Transverse colon (tissue), 4 donors: ENCODE measurements around the gene RBM47. TPM values are rescaled to one million over a fixed set of nuclear protein-coding genes. Genes with fewer than 3 reads are reported as not detected.

ENCODE experiments used
- DNase-seq: peaks from one replicate; pipeline ENCODE4 v3.0.0-alpha.2; 2019
- H3K27ac ChIP-seq, 4 donors: fragments of 200-600 bp; sonication (generic); 2 replicates each; pipeline ENCODE4 v1.5.1; 2016 to 2018; ENCODE audit warnings: inconsistent platforms in 4 of 4
- H3K27me3 ChIP-seq: fragments of 200-600 bp; sonication (generic); 2 replicates; pipeline ENCODE4 v1.5.1; 2017; ENCODE audit warnings: inconsistent platforms
- H3K36me3 ChIP-seq, 4 donors: fragments of 200-600 bp; sonication (generic); 2 replicates each; pipeline ENCODE4 v1.5.1; 2017 to 2019; ENCODE audit warnings: inconsistent platforms in 4 of 4
- H3K4me1 ChIP-seq, 4 donors: fragments of 200-600 bp; sonication (generic); 2 replicates each; pipeline ENCODE4 v1.5.1; 2017 to 2020; ENCODE audit warnings: inconsistent platforms in 4 of 4
- H3K4me3 ChIP-seq, 4 donors: fragments of 200-600 bp; sonication (generic); 1 replicate in 1 of 4; 2 replicates in 3 of 4; pipeline versions ENCODE4 v1.5.1 to v1.6.1; 2017 to 2019; ENCODE audit warnings: inconsistent platforms in 4 of 4
- H3K9me3 ChIP-seq, 2 donors: fragments of 200-600 bp; sonication (generic); 2 replicates each; pipeline ENCODE4 v1.5.1; 2017 to 2019; ENCODE audit warnings: inconsistent platforms in 2 of 2
- EP300 ChIP-seq: sonication (generic); formaldehyde crosslinking; IDR thresholded peaks from one replicate; pipeline ENCODE4 v1.6.1; 2017; ENCODE audit warnings: antibody characterized with exemption, low read depth
- POLR2A ChIP-seq: fragments of 450-650 bp; IDR thresholded peaks from one replicate; pipeline ENCODE4 v1.6.1; 2016; ENCODE audit warnings: antibody characterized with exemption, mild to moderate bottlenecking, moderate library complexity
- POLR2AphosphoS5 ChIP-seq, 3 donors: sonication (generic); formaldehyde crosslinking; IDR thresholded peaks; one replicate each; pipeline ENCODE4 v1.6.1; 2016; ENCODE audit warnings: antibody characterized with exemption in 3 of 3
- WGBS, 2 donors: methylation state at CpG; one replicate each; pipeline ENCODE4 v1.1.5; 2018; ENCODE audit warnings: low coverage in 1 of 2; 5-methylcytosine and 5-hydroxymethylcytosine counted together
- in situ Hi-C, 4 donors: fragments of 200-750 bp; cut with MboI; loops; one replicate each; pipeline versions ENCODE4 v1.15.0 to v1.15.1; 2017; ENCODE audit warnings: low sequenced_read_pairs in 3 of 4, low pct_ligation_motif_present in 1 of 4, low pct_unique_long_range_greater_than_20kb in 1 of 4
- intact Hi-C: fragments of 100-400 bp; cut with DNase I; formaldehyde crosslinking; loops from one replicate; pipeline ENCODE4 v1.15.1; 2023; ENCODE audit warnings: low total_unique reads
- total RNA-seq, 4 donors: library from RNA; depleted of rRNA; stranded (reverse); fragments of >200 nt; gene quantifications; one replicate each; pipeline ENCODE4 v1.1.0, GENCODE V29; 2016
- TF ChIP-seq, protein P1 (sequence below), 5 experiments: fragments of 200-600 bp in 3 of 5; fragments of 450-650 bp in 2 of 5; sonication (generic) in 3 of 5; IDR thresholded peaks; 1 replicate in 2 of 5; 2 replicates in 3 of 5; pipeline ENCODE4 v1.5.1; 2016 to 2017; ENCODE audit warnings: antibody characterized with exemption in 5 of 5, inconsistent platforms in 3 of 5, mild to moderate bottlenecking in 2 of 5, moderate library complexity in 1 of 5

RBM47 gene
- total RNA-seq, 4 donors from 2014 or later = 273 to 667 (median 572) TPM

DNA sequence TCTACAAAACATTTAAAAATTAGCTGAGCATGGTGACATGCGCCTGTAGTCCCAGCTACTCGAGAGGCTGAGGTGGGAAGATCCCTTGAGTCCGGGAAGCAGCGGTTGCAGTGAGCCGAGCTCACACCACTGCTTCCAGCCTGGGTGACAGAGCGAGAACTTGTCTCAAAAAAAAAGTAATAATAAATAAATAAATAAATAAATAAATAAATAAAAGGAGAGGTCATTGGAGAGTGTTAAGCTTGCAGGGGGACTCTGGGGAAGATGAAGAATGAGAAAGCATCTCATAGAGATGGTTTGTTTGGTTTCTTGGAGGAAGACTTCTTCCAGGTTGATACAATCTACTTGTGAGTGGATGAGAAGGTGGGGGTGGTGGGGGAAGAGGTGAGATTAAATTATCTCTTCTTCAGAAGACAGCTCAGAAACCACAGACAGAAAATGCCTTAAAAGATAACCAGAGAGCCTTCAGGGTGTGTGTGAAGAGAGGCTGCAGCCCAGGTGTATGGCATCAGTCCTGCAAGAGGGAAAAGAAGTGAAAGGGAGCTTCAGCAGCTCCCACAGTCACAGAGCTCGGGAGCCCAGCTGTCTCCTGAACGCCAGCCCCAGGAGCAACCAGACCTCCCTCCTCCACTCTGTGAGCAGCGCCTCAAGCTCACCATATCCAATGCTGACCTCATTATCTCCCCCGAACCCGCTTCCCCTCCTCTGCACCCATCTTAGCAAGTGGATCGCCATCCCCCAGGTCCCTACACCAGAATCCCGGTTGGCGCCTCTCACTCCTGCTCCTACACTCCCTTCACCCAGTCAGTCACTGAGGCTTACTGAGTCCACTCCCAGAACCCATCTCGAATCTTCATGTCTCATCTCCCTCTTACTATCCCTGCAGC is 48.2 kb downstream of the RBM47 start:
- DNase-seq = no peak
- H3K27me3 ChIP-seq = no peaks in the 10 kb centered on the region
- WGBS, 2 donors = 76 to 88% methylated on average over 3 to 15 of the region's 15 CpGs
- TF ChIP-seq POLR2A (no peak), EP300 (no peak), POLR2AphosphoS5 (IDR thresholded peaks at IDR 0.05) (no peak)
- TF ChIP-seq, protein P1, sequence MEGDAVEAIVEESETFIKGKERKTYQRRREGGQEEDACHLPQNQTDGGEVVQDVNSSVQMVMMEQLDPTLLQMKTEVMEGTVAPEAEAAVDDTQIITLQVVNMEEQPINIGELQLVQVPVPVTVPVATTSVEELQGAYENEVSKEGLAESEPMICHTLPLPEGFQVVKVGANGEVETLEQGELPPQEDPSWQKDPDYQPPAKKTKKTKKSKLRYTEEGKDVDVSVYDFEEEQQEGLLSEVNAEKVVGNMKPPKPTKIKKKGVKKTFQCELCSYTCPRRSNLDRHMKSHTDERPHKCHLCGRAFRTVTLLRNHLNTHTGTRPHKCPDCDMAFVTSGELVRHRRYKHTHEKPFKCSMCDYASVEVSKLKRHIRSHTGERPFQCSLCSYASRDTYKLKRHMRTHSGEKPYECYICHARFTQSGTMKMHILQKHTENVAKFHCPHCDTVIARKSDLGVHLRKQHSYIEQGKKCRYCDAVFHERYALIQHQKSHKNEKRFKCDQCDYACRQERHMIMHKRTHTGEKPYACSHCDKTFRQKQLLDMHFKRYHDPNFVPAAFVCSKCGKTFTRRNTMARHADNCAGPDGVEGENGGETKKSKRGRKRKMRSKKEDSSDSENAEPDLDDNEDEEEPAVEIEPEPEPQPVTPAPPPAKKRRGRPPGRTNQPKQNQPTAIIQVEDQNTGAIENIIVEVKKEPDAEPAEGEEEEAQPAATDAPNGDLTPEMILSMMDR (IDR thresholded peaks at IDR 0.05) = no peak
- peaks cover 3 to 16% (median 12%) of the 10 kb centered on the region in 4 donors for H3K4me1 ChIP-seq
- no peaks in the 10 kb centered on the region for H3K36me3 ChIP-seq
- H3K4me3 ChIP-seq = no peak overlapping the region
- H3K9me3 ChIP-seq = no peaks in the 10 kb centered on the region
- intact Hi-C loops = no loop called here
- in situ Hi-C loops = no loop called here
- no peak overlapping the region for H3K27ac ChIP-seq

DNA sequence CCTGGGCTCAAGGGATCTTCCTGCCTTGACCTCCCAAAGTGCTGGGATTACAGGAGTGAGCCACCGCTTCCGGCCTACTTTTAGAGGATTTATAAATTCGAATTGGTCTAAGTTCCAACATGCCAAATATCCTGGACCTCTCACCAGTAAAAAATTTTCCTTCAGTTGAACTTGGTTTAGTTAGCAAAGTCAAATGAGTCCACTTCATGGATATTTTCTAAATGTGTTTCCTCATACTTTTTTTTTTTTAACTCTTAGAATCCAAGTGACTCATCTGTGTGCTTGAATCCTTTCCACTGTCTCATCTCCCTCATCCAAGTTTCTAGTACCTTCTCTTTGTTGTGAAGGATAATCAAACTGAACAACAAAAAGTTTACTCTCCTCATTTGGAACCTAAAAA is 49.7 kb downstream of the RBM47 start:
- Histone ChIP-seq H3K4me1 (peaks cover 3 to 26% (median 15%) of the 10 kb centered on the region in 4 donors), H3K27me3 (no peaks in the 10 kb centered on the region), H3K9me3 (no peaks in the 10 kb centered on the region), H3K4me3 (no peak overlapping the region), H3K27ac (no peak overlapping the region), H3K36me3 (no peaks in the 10 kb centered on the region)
- DNase-seq = no peak
- 78% methylated on average over 3 of the region's 3 CpGs; no CpG with 5 or more reads in 1 of the 2 donors for WGBS, 2 donors
- no peak for TF ChIP-seq POLR2A
- intact Hi-C loops = no loop called here
- in situ Hi-C loops = no loop called here

DNA sequence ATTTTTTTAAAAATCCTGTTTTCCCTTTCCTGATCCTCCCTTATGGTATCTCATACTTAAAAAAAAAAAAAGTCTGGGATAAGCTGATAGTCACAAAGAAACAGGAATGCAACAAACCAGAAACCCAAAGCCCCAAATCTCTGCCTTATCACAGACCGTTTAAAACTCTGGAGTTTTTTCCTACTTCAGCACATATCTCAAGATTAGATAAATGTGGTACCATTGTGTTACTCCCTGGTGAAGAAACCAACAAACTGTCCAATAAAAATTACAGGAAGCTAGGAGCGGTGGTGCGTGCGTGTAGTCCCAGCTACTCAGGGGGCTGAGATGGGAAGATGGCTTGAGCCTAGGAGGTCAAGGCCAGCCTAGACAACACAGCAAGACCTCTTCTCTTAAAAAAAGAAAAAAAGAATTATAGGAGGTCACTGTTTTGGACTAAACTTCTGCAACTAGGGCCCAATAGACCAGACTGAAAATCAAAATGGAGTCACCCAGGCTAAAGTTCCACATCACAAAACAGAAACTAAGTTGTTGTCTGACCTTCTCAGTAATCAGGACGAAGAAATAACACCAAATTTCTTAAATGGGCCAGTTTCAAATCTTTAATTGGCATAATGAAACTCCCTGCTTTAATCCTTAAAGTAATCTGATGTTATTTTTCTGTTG is 51.9 kb downstream of the RBM47 start:
- peak overlapping the region in 2 of 4 donors; percentile 11 to 37 for H3K4me3 ChIP-seq
- intact Hi-C loops (no loop called here), in situ Hi-C loops (no loop called here)
- H3K27me3 ChIP-seq = no peaks in the 10 kb centered on the region
- H3K27ac ChIP-seq = peak overlapping the region; percentile 80 to 83 (median 81)
- no peaks in the 10 kb centered on the region for H3K36me3 ChIP-seq
- TF ChIP-seq POLR2A (no peak), EP300 (no peak), POLR2AphosphoS5 (IDR thresholded peaks at IDR 0.05) (no peak)
- TF ChIP-seq, protein P1 (IDR thresholded peaks at IDR 0.05) = no peak
- peaks cover 3 to 31% (median 15%) of the 10 kb centered on the region in 4 donors for H3K4me1 ChIP-seq
- 68 to 71% methylated on average over 5 of the region's 5 CpGs for WGBS, 2 donors
- no peak for DNase-seq
- no peaks in the 10 kb centered on the region for H3K9me3 ChIP-seq

DNA sequence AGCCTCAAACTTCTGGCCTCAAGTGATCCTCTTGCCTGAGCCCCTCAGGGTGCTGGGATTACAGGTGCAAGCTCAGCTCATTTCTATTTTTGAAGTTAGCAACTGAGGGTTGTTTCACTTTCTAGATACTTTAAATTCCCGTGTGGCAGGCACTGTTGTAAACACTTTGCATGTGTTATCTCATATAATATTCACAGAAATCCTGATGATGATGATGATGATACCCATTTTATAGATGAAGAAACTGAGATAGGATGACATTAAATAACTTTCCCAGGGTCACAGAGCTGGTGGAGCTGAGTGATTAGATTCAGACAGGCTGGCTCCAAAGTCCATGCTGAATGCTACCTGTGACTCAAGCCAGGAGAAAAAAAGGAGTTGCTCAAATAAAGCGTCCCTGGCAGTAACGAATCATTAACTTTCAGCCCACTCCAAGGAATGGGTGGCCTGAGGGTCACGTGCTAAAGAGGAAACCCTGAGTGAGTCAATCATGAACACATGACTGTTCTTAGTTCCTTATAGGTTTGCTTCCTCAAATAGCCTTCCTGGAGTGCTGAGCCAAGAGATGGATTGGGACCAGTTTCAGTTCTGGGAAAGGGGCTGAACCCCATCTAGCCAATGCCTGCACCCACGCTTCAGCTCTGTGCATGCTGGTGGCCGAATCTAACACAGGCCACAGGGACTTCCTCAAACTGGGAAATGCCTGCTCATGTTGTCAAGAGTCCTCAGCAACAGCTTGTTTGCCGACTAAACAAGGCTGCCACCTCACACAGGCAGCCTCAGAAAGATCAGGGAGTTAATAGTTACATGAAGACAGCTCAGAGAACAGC is 52.8 kb downstream of the RBM47 start:
- no peaks in the 10 kb centered on the region for H3K36me3 ChIP-seq
- TF ChIP-seq POLR2A = peak; percentile 56
- peak; percentile 60 to 83 (median 65) for TF ChIP-seq POLR2AphosphoS5 (IDR thresholded peaks at IDR 0.05)
- TF ChIP-seq, protein P1 (IDR thresholded peaks at IDR 0.05) = no peak
- peak overlapping the region; percentile 80 to 83 (median 81) for H3K27ac ChIP-seq
- intact Hi-C loops (no loop called here), in situ Hi-C loops (no loop called here)
- DNase-seq = peak; percentile 82
- no peaks in the 10 kb centered on the region for H3K9me3 ChIP-seq
- H3K4me1 ChIP-seq = peaks cover 3 to 31% (median 15%) of the 10 kb centered on the region in 4 donors
- no peaks in the 10 kb centered on the region for H3K27me3 ChIP-seq
- 21% methylated on average over 4 to 7 of the region's 7 CpGs for WGBS, 2 donors
- peak overlapping the region in 3 of 4 donors; percentile 11 to 37 (median 12) for H3K4me3 ChIP-seq
